ENCODE data around the gene PDGFD. TPM values are rescaled to one million over a fixed set of nuclear protein-coding genes. Genes with fewer than 3 reads are reported as not detected.

Gene PDGFD
- total and polyA plus RNA-seq, 2 donors (not counting 1 experiment from before 2014, with no cell fraction given): 0.07 to 0.71 TPM

DNA sequence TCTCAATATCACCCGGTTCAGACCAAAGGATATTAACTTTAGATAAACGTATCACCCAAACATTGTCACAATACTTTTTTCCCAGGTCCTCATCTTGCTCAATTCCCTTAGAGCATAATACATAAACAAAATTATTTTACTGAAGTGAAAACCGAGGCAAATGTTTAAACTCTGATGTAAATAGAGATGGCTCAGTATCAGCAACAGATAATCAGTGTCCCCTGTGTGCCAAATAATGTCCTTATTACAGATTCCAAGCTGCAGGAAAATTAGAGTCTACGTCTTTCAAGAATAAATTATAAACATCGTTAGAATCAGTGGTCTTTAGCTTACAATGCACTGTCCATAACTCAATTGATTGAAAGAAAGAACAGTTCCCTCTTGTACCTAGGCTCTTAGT is 77.3 kb downstream of the PDGFD start:
- Histone ChIP-seq H4K20me1 (ENCODE audit: control insufficient read depth, insufficient read depth, low read length, poor library complexity, severe bottlenecking) (no peaks in the 10 kb centered on the region), H3K4me3 (ENCODE audit: control extremely low read depth in 1 of 5, extremely low read depth in 1 of 5, insufficient read depth in 1 of 5, low read depth in 2 of 5, low read length in 4 of 5) (no peak overlapping the region), H3K9me3 (ENCODE audit: control extremely low read depth in 1 of 3, control insufficient read depth in 2 of 3, insufficient read depth in 1 of 3, low read length in 2 of 3) (peaks cover 0 to 1% (median 0%) of the 10 kb centered on the region in 3 donors), H3K4me1 (ENCODE audit: control insufficient read depth in 2 of 2, insufficient read depth in 2 of 2, low read length in 2 of 2) (no peaks in the 10 kb centered on the region), H3K9ac (ENCODE audit: low read length) (no peak overlapping the region), H3K27ac (ENCODE audit: low read length in 2 of 2) (no peak overlapping the region), H3K36me3 (replicated peaks in 1 of 2; ENCODE audit: control extremely low read depth in 1 of 2, control insufficient read depth in 1 of 2, extremely low read depth in 1 of 2, insufficient read depth in 2 of 2, low read length in 1 of 2) (no peaks in the 10 kb centered on the region), H3K27me3 (replicated peaks in 1 of 4; ENCODE audit: control extremely low read depth in 1 of 4, control insufficient read depth in 3 of 4, insufficient read depth in 4 of 4, low read length in 3 of 4) (no peaks in the 10 kb centered on the region), H2AFZ (ENCODE audit: insufficient read depth, low read depth, low read length, poor library complexity, severe bottlenecking) (no peak overlapping the region), H3K79me2 (ENCODE audit: control insufficient read depth, insufficient read depth, low read length) (no peaks in the 10 kb centered on the region), H3K4me2 (replicated peaks; ENCODE audit: low read depth, low read length, poor library complexity, severe bottlenecking) (no peak overlapping the region)
- Mint-ChIP-seq H3K27ac (no peak overlapping the region), H3K4me3 (no peak overlapping the region), H3K27me3 (no peaks in the 10 kb centered on the region), H3K9me3 (ENCODE audit: insufficient read depth) (no peaks in the 10 kb centered on the region), H3K4me1 (peaks cover 4% of the 10 kb centered on the region)
- DNase-seq: no peak
- ChIA-PET POLR2A (no interaction called here), CTCF (no interaction called here)
- ATAC-seq (ENCODE audit: low read depth): no peak
- intact Hi-C loops (cut with micrococcal nuclease): no loop called here
- WGBS (ENCODE audit: insufficient coverage): 100% methylated on average over 1 of the region's 5 CpGs
- TF ChIP-seq, protein P1, sequence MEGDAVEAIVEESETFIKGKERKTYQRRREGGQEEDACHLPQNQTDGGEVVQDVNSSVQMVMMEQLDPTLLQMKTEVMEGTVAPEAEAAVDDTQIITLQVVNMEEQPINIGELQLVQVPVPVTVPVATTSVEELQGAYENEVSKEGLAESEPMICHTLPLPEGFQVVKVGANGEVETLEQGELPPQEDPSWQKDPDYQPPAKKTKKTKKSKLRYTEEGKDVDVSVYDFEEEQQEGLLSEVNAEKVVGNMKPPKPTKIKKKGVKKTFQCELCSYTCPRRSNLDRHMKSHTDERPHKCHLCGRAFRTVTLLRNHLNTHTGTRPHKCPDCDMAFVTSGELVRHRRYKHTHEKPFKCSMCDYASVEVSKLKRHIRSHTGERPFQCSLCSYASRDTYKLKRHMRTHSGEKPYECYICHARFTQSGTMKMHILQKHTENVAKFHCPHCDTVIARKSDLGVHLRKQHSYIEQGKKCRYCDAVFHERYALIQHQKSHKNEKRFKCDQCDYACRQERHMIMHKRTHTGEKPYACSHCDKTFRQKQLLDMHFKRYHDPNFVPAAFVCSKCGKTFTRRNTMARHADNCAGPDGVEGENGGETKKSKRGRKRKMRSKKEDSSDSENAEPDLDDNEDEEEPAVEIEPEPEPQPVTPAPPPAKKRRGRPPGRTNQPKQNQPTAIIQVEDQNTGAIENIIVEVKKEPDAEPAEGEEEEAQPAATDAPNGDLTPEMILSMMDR (IDR thresholded peaks at IDR 0.05): no peak
- no peak for TF ChIP-seq EZH2 (IDR thresholded peaks at IDR 0.05; ENCODE audit: borderline replicate concordance, insufficient read depth, low read depth, low read length, poor library complexity, severe bottlenecking)

DNA sequence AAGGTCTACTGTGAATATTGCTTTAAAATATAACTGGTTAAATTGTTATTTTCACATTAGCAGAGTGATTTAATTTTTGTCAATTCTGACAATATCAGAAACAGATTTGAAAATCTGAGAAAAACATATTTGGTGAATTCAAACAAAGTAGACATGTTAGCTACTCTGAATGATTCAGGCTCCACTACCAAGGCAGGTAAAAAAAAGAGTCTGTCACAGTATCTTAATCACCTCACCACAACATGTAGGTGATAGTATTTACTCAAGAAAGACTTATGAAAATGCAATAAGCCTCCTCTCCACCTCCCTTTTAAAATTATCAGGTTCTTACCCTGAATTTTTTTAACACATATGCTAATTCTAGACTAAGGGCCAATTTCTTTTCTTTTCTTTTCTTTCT is 85.0 kb downstream of the PDGFD start:
- Histone ChIP-seq H3K9me3 (ENCODE audit: control extremely low read depth in 1 of 3, control insufficient read depth in 2 of 3, insufficient read depth in 1 of 3, low read length in 2 of 3) (no peaks in the 10 kb centered on the region), H4K20me1 (ENCODE audit: control insufficient read depth, insufficient read depth, low read length, poor library complexity, severe bottlenecking) (no peaks in the 10 kb centered on the region), H3K79me2 (ENCODE audit: control insufficient read depth, insufficient read depth, low read length) (no peaks in the 10 kb centered on the region), H3K4me1 (ENCODE audit: control insufficient read depth in 2 of 2, insufficient read depth in 2 of 2, low read length in 2 of 2) (peaks cover 4% of the 10 kb centered on the region in 2 donors), H3K4me2 (replicated peaks; ENCODE audit: low read depth, low read length, poor library complexity, severe bottlenecking) (no peak overlapping the region), H3K36me3 (replicated peaks in 1 of 2; ENCODE audit: control extremely low read depth in 1 of 2, control insufficient read depth in 1 of 2, extremely low read depth in 1 of 2, insufficient read depth in 2 of 2, low read length in 1 of 2) (no peaks in the 10 kb centered on the region), H3K9ac (ENCODE audit: low read length) (no peak overlapping the region), H3K27me3 (replicated peaks in 1 of 4; ENCODE audit: control extremely low read depth in 1 of 4, control insufficient read depth in 3 of 4, insufficient read depth in 4 of 4, low read length in 3 of 4) (no peaks in the 10 kb centered on the region), H2AFZ (ENCODE audit: insufficient read depth, low read depth, low read length, poor library complexity, severe bottlenecking) (no peak overlapping the region), H3K4me3 (ENCODE audit: control extremely low read depth in 1 of 5, extremely low read depth in 1 of 5, insufficient read depth in 1 of 5, low read depth in 2 of 5, low read length in 4 of 5) (no peak overlapping the region), H3K27ac (ENCODE audit: low read length in 2 of 2) (no peak overlapping the region)
- no peak overlapping the region for H3K27ac Mint-ChIP-seq
- CTCF ChIA-PET: no interaction called here
- H3K4me3 Mint-ChIP-seq: no peak overlapping the region
- H3K9me3 Mint-ChIP-seq (ENCODE audit: insufficient read depth): no peaks in the 10 kb centered on the region
- H3K4me1 Mint-ChIP-seq: peaks cover 16% of the 10 kb centered on the region
- ATAC-seq (ENCODE audit: low read depth) (no peak), DNase-seq (no peak)
- no peaks in the 10 kb centered on the region for H3K27me3 Mint-ChIP-seq
- TF ChIP-seq EZH2 (IDR thresholded peaks at IDR 0.05; ENCODE audit: borderline replicate concordance, insufficient read depth, low read depth, low read length, poor library complexity, severe bottlenecking): no peak
- TF ChIP-seq, protein P1 (IDR thresholded peaks at IDR 0.05): no peak
- intact Hi-C loops (cut with micrococcal nuclease): no loop called here
- POLR2A ChIA-PET: no interaction called here

Measured in B cell (primary cell).